Dermis microvascular lymphatic vessel endothelial cell (primary cell): Measurements from ENCODE around the gene VNN1. TPM values are rescaled to one million over a fixed set of nuclear protein-coding genes. Genes with fewer than 3 reads are reported as not detected.

ENCODE experiments used
- DNase-seq, 2 donors: peaks; one replicate each; pipeline versions ENCODE4 v3.0.0 to v3.0.0-alpha.2; 2010; ENCODE audit warnings: low read depth in 2 of 2
- total RNA-seq: library from RNA; depleted of rRNA; stranded (reverse); fragments of >200 nt; gene quantifications from 2 replicates; pipeline ENCODE4 v1.2.1, GENCODE V29; 2014

Gene VNN1, protein sequence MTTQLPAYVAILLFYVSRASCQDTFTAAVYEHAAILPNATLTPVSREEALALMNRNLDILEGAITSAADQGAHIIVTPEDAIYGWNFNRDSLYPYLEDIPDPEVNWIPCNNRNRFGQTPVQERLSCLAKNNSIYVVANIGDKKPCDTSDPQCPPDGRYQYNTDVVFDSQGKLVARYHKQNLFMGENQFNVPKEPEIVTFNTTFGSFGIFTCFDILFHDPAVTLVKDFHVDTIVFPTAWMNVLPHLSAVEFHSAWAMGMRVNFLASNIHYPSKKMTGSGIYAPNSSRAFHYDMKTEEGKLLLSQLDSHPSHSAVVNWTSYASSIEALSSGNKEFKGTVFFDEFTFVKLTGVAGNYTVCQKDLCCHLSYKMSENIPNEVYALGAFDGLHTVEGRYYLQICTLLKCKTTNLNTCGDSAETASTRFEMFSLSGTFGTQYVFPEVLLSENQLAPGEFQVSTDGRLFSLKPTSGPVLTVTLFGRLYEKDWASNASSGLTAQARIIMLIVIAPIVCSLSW
- total RNA-seq = under 0.01 TPM in 1 of 2 replicates, not detected in the other

DNA sequence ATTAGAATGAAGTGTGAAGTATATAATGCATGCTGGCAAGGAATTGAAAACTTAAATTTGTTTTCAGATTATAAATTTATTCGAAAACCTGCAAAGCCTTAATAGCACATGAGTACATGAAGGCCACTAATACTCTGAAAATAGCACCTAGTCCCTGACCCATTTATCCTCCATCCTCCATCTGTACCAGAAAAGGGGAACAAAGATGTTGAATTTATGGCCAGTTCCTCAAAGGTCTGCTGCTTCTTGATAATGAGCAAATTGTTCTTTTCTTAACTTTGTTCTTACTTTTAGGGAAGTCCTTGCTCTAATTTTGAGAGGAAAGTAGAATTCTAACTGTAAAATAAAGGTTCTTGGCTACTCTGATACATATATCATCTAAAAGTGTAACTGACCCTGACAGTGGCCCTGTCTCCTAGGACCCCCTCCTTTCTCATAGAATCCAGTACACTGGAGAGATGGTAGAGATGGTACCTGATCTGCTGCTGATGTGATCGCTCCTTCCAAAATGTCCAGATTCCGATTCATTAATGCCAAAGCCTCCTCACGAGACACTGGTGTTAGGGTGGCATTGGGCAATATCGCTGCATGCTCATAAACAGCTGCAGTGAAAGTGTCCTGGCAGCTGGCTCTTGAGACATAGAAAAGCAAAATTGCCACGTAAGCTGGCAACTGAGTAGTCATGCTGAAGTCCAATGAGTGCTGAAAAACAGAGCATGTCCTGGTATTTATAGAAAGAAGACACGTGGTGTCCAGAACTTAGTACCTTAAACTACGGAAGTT is at the start of gene VNN1:
VNN1 (minus strand) TSS at position 704 of the 783 bp plus-strand sequence; CDS start at position 684, 20 bp downstream.
- DNase-seq = no peak

- DNase-seq = no peak
Observed at GRCh38 chr6:132763269-132763668, 49.4 kb upstream of the VNN1 start.

DNA sequence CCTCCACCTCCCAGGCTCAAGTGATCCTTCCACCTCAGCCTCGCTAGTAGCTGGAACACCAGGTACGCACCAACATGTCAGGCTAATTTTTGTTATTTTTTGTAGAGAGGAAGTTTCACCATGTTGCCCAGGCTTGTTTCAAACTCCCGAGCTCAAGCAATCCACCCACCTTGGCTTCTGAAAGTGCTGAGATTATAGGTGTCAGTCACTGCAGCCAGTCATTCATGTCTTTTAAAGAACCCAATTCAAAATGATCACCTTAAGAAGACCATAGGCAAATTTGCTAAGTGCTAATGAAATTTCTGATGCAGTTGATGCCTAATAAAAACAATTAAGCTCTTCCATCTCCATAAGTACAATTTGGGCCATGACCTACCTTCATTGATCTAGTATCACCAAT is 46.4 kb upstream of the VNN1 start:
- no peak for DNase-seq

- DNase-seq = no peak
Observed at GRCh38 chr6:132758689-132759088, 44.8 kb upstream of the VNN1 start.

- DNase-seq = no peak
Observed at GRCh38 chr6:132752255-132752654, 38.4 kb upstream of the VNN1 start.

DNA sequence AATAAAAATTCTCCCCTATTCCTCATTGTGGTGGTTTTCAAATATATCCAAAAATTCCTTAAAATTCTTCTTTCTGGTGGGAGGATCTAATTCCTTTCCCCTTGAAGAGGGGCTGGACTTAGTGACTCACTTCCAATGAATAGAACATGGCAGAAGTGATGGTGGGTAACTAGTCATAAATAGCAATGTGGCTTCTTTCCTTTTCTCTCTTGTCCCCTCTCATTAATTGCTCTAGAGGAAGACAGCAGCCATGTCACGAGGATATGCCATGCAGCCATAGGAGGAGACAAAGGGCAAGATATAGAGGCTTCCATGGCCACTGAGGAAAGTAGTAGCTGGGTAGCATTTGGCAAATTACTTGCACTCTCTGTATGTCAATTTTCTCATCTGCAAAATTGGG is 38.0 kb upstream of the VNN1 start:
- DNase-seq = no peak

- DNase-seq = no peak
Observed at GRCh38 chr6:132751306-132751705, 37.5 kb upstream of the VNN1 start.

DNA sequence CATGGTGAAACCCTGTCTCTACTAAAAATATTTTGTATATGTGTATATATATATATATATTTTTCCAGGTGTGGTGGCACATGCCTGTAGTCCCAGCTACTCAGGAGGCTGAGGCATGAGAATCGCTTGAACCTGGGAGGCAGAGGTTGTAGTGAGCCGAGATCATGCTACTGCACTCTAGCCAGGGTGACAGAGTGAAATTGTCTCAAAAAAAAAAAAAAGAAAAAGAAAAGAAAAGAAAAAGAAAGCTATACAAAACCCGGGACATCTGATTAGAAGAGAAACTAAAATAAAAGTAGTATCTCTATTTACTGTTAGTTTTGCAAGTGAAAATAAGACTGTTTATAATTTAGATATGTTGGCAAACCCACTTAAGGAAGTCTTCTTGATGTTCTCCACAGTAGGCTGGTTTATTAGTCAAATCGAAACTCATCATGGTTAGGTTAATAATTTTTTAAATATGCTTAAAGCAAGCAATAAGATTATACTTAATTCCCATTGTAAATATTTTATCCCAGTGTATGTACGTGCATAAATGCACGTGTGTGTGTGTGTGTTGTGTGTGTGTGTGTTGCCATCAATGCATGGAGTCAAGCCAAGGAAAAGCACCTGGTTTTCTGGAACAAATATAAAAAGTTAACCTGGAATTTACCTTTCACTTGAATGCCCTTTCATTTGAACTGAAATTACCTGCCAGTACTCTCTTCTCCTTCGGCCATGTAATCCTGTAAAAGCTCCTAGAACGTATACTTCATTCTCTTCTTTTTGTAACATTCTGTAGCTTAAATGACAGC is 36.8 kb upstream of the VNN1 start:
- no peak for DNase-seq

- DNase-seq = no peak
Observed at GRCh38 chr6:132749111-132749510, 35.3 kb upstream of the VNN1 start.

- DNase-seq = no peak
Observed at GRCh38 chr6:132748446-132748845, 34.6 kb upstream of the VNN1 start.

GRCh38 chr6:132746048-132746447 is 32.2 kb upstream of the VNN1 start:
- DNase-seq = no peak

DNA sequence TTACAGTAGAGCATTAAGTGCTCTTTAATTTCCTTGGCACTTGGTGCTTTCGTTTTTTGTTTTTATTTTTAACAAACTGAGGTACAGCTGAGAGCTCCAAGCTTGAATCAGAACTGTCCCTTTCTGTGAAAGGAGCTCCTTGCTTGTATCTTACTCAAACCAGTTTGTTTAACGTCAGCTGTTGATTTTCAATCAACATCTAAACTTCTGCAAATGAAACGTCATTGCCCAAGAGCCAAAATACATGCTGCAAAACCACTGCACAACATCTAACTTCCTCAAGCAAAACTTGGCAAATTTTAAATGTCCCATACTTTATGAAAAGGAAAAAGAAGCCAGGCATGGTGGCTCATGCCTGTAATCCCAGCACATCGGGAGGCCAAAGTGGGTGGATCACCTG is 28.6 kb upstream of the VNN1 start:
- DNase-seq = no peak

DNA sequence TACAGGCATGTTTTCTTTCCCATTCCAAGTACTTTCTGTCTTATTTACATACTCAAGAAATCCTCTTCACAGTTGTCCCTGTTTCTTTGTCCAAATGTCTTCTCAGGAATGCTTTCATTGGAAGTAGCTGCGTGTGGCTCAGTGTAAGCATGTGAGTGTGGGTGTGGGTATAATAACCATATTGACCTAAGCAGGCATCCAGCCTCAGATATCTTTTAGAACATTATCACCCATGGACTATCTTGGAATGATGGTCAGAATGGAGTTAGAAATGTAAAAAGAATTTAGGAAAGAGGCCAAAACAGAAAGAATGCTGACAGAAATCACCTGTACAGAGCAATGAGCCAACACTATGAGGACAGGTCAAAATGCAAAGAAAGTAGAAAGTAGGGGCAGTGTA is 27.4 kb upstream of the VNN1 start:
- DNase-seq = no peak

- no peak for DNase-seq
Observed at GRCh38 chr6:132736239-132736638, 22.4 kb upstream of the VNN1 start.

DNA sequence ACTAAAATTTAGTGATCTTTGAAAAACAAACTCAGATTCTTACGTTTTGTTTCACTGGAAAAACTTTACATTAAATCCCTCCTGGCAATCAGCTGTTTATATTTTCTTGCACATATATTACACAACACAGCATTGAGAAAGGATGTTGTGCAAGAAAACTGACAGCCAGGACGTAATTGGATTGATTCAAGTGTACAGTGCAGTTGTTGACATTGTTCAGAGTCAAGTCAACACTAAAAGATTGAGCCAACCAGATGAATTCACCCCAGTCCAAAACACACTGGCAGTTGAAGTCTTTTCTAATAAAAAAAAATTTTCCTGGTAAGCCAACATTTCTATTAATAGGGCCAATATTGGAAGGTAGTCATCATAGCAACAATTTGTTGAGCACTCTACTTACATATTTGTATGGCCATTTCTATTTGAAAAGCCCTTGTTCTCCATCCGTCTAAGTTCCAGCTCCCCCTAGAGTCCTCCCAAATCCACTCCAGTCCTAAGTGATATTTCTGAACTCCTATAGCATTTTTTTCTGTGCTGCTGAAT is 20.9 kb upstream of the VNN1 start:
- peak in 1 of 2 donors; percentile 2 for DNase-seq

- no peak for DNase-seq
Observed at GRCh38 chr6:132733814-132734213, 20.0 kb upstream of the VNN1 start.

DNA sequence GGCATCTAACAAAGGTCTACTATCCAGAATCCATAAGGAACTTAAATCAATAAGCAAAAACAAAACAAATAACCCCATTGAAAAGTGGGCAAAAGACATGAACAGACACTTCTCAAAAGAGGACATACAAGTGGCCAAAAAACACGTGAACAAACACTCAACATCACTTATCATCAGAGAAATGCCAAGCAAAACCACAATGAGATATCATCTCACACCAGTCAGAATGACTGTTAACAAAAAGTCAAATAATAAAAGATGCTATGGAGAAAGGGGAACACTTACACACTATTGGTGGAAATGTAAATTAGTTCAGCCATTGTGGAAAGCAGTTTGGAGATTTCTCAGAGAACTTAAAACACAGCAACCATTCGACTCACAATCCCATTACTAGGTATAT is 19.4 kb upstream of the VNN1 start:
- no peak for DNase-seq

DNA sequence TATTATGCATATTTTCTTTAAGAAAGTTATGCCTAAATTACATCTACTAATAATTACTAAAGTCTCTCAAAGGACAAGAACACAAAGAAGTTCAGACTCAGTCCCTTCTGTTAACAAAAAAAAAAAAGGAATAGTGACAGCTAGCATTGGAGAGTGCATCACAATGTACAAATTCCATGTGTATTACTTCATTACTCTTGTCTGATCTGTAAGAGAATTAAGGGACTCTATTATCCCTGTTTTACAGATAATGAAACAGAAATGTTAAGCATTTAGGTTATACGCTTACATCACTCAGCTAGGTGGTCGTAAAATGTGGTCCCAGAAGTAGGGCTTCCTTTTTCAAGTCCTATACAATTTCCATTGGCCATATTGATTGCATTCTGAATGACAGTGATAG is 17.2 kb upstream of the VNN1 start:
- no peak for DNase-seq

- DNase-seq = no peak
Observed at GRCh38 chr6:132730560-132730959, 16.7 kb upstream of the VNN1 start.

DNA sequence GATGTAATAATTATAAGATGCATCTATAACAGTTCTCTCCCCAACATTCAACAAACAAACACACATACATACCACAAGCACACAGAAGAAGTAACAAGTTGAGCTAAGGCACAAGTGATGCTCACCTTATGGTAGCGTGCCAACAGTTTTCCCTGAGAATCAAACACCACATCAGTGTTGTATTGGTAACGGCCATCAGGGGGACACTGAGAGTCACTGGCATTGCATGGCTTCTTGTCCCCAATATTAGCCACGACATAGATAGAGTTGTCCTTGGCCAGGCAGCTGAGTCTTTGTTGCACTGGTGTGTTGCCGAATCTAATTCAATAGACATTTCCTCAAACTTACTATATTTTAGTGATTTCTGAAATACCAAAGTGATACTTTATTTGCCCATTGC is 14.8 kb upstream of the VNN1 start:
- no peak for DNase-seq

- no peak for DNase-seq
Observed at GRCh38 chr6:132726608-132726975, 12.7 kb upstream of the VNN1 start.
